Measurements from ENCODE around the gene MED7. TPM values are rescaled to one million over a fixed set of nuclear protein-coding genes. Genes with fewer than 3 reads are reported as not detected.

The MED7 gene
- total RNA-seq, 6 experiments from 2014 or later: 3.5 to 6.1 (median 5.2) TPM

- ATAC-seq: peak in 1 of 4 donors; percentile 32
- no peaks in the 10 kb centered on the region for H3K36me3 ChIP-seq
- no peaks in the 10 kb centered on the region for H3K9me3 ChIP-seq
- 37% methylated on average over 8 of the region's 8 CpGs for WGBS (ENCODE audit: insufficient coverage, low coverage, low lambda C conversion rate, missing lambda C conversion rate)
- no peaks in the 10 kb centered on the region for H3K4me1 ChIP-seq
- no peaks in the 10 kb centered on the region for H3K27me3 ChIP-seq
- TF ChIP-seq POLR2A (IDR thresholded peaks at IDR 0.05): no peak
- no peak for TF ChIP-seq CTCF (IDR thresholded peaks at IDR 0.05)
- peak within 1 kb of the TSS in 2 of 3 donors; percentile 2 to 4 for H3K4me3 ChIP-seq
- no peak for DNase-seq
- no peak within 1 kb of the TSS for H3K27ac ChIP-seq
- intact Hi-C loops (cut with DNase I): no loop called here
Measured at GRCh38 chr5:157180374-157181264, 38.0 kb upstream of the MED7 start, which contains the start of gene ITK. Gene ITK (plus strand): TSS chr5:157180840. CDS start chr5:157180978, 138 bp downstream.

- Histone ChIP-seq H3K4me1 (no peaks in the 10 kb centered on the region), H3K27me3 (no peaks in the 10 kb centered on the region), H3K36me3 (no peaks in the 10 kb centered on the region), H3K9me3 (no peaks in the 10 kb centered on the region), H3K27ac (no peak overlapping the region), H3K4me3 (no peak overlapping the region)
- WGBS (ENCODE audit: insufficient coverage, low coverage, low lambda C conversion rate, missing lambda C conversion rate): 48% methylated on average over 3 of the region's 3 CpGs
- ATAC-seq (no peak), DNase-seq (no peak)
- no peak for TF ChIP-seq CTCF (IDR thresholded peaks at IDR 0.05)
- intact Hi-C loops (cut with DNase I): no loop called here
Measured at GRCh38 chr5:157178966-157179365, 36.3 kb upstream of the MED7 start.

- H3K9me3 ChIP-seq: no peaks in the 10 kb centered on the region
- H3K36me3 ChIP-seq: no peaks in the 10 kb centered on the region
- no peak overlapping the region for H3K27ac ChIP-seq
- H3K4me3 ChIP-seq: no peak overlapping the region
- TF ChIP-seq CTCF (IDR thresholded peaks at IDR 0.05) (no peak), POLR2A (IDR thresholded peaks at IDR 0.05) (no peak)
- DNase-seq (no peak), ATAC-seq (no peak)
- no peaks in the 10 kb centered on the region for H3K27me3 ChIP-seq
- intact Hi-C loops (cut with DNase I): no loop called here
- 32% methylated on average over 6 of the region's 6 CpGs for WGBS (ENCODE audit: insufficient coverage, low coverage, low lambda C conversion rate, missing lambda C conversion rate)
- no peaks in the 10 kb centered on the region for H3K4me1 ChIP-seq
Measured at GRCh38 chr5:157177953-157178352, 35.3 kb upstream of the MED7 start.

- no peaks in the 10 kb centered on the region for H3K9me3 ChIP-seq
- intact Hi-C loops (cut with DNase I): no loop called here
- no peak for ATAC-seq
- H3K36me3 ChIP-seq: no peaks in the 10 kb centered on the region
- 83% methylated on average over 4 of the region's 8 CpGs for WGBS (ENCODE audit: insufficient coverage, low coverage, low lambda C conversion rate, missing lambda C conversion rate)
- no peaks in the 10 kb centered on the region for H3K4me1 ChIP-seq
- H3K4me3 ChIP-seq: no peak overlapping the region
- H3K27ac ChIP-seq: no peak overlapping the region
- no peak for DNase-seq
- no peaks in the 10 kb centered on the region for H3K27me3 ChIP-seq
- TF ChIP-seq POLR2A (IDR thresholded peaks at IDR 0.05) (no peak), CTCF (IDR thresholded peaks at IDR 0.05) (no peak)
Measured at GRCh38 chr5:157175071-157175612, 32.5 kb upstream of the MED7 start.

All from right lobe of liver (tissue), 6 donors.